Measurements from ENCODE around the gene PTRHD1. TPM values are rescaled to one million over a fixed set of nuclear protein-coding genes. Genes with fewer than 3 reads are reported as not detected.

Gene PTRHD1
- total and polyA plus RNA-seq, 11 donors, result 12.6 to 37.1 (median 27.5) TPM

DNA sequence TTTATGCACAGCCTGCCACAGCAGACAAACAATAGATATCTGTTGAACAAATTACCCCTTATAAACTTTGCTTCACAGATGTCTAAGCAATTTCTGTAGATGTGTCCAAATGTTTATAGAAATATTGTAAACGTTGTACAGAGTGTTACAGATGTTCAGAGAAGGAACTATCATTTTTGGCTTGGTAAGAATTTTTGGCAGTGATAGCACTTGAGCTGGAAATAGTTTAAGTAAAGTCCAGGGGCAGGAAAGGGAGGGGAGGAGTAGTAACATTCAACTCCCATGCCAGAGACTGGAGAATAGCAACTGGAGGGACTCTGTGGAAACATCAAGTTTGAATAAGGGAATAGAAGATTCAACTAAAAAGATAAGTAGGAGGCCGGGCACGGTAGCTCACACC lies 4.4 kb downstream of the PTRHD1 start:
- ATAC-seq (no peak), DNase-seq (no peak)
- H3K9me3 ChIP-seq, result no peaks in the 10 kb centered on the region
- H3K4me3 ChIP-seq, result no peak overlapping the region
- no peaks in the 10 kb centered on the region for H3K27me3 ChIP-seq
- TF ChIP-seq POLR2A (IDR thresholded peaks at IDR 0.05), result no peak
- TF ChIP-seq, protein P1, sequence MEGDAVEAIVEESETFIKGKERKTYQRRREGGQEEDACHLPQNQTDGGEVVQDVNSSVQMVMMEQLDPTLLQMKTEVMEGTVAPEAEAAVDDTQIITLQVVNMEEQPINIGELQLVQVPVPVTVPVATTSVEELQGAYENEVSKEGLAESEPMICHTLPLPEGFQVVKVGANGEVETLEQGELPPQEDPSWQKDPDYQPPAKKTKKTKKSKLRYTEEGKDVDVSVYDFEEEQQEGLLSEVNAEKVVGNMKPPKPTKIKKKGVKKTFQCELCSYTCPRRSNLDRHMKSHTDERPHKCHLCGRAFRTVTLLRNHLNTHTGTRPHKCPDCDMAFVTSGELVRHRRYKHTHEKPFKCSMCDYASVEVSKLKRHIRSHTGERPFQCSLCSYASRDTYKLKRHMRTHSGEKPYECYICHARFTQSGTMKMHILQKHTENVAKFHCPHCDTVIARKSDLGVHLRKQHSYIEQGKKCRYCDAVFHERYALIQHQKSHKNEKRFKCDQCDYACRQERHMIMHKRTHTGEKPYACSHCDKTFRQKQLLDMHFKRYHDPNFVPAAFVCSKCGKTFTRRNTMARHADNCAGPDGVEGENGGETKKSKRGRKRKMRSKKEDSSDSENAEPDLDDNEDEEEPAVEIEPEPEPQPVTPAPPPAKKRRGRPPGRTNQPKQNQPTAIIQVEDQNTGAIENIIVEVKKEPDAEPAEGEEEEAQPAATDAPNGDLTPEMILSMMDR (IDR thresholded peaks at IDR 0.05), result no peak
- peaks cover 0 to 12% (median 5%) of the 10 kb centered on the region in 9 donors for H3K36me3 ChIP-seq
- H3K4me1 ChIP-seq, result peaks cover 0 to 15% (median 5%) of the 10 kb centered on the region in 12 donors
- WGBS, 4 donors, result 49 to 56% (median 52%) methylated on average over 3 of the region's 3 CpGs
- peak overlapping the region in 1 of 12 donors; percentile 10 for H3K27ac ChIP-seq
- intact Hi-C loops (cut with DNase I), result no loop called here

DNA sequence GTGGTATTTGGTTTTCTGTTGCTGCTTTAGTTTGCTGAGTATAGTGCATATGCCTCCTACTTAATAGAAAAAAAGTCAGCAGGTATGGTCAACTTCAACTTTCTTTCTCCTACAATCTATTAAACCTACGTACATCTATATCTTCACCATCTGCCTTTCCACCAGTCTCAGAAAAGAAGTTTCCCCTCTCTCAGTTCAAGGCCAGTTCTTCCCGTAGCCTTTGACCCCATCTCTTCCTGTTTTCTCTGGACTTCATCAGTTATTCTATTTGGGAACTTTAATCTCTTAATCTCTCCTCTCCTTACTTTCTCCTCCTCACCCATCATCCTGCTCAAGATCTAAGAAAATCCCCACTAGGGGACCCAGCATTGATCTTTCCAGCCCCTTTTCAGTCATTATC lies 5.7 kb downstream of the PTRHD1 start:
- ATAC-seq (no peak), DNase-seq (no peak)
- Histone ChIP-seq H3K27ac (no peak overlapping the region), H3K4me3 (no peak overlapping the region), H3K27me3 (no peaks in the 10 kb centered on the region), H3K9me3 (no peaks in the 10 kb centered on the region), H3K36me3 (peaks cover 0 to 12% (median 5%) of the 10 kb centered on the region in 9 donors), H3K4me1 (peaks cover 0 to 12% (median 4%) of the 10 kb centered on the region in 12 donors)
- 55 to 68% (median 61%) methylated on average over 2 of the region's 2 CpGs for whole genome bisulfite sequencing, 4 donors
- intact Hi-C loops (cut with DNase I), result no loop called here
- no peak for TF ChIP-seq POLR2A (IDR thresholded peaks at IDR 0.05)
- TF ChIP-seq, protein P1 (IDR thresholded peaks at IDR 0.05), result no peak

- H3K9me3 ChIP-seq, result no peaks in the 10 kb centered on the region
- intact Hi-C loops (cut with DNase I), result no loop called here
- H3K27ac ChIP-seq, result no peak overlapping the region
- peaks cover 0 to 6% (median 0%) of the 10 kb centered on the region in 12 donors for H3K4me1 ChIP-seq
- no peak for TF ChIP-seq POLR2A (IDR thresholded peaks at IDR 0.05)
- TF ChIP-seq, protein P1 (IDR thresholded peaks at IDR 0.05), result no peak
- no peak overlapping the region for H3K4me3 ChIP-seq
- peaks cover 0 to 12% (median 5%) of the 10 kb centered on the region in 9 donors for H3K36me3 ChIP-seq
- no peak for DNase-seq
- peaks cover 0 to 4% (median 0%) of the 10 kb centered on the region in 9 donors for H3K27me3 ChIP-seq
- ATAC-seq, result peak in 1 of 4 donors; percentile 39
- WGBS, 4 donors, result 82 to 90% (median 89%) methylated on average over 6 of the region's 6 CpGs
Measured at GRCh38 chr2:24785671-24786321, 7.4 kb downstream of the PTRHD1 start.

- Histone ChIP-seq H3K36me3 (no peaks in the 10 kb centered on the region), H3K4me3 (no peak overlapping the region), H3K9me3 (no peaks in the 10 kb centered on the region), H3K27me3 (peaks cover 0 to 4% (median 0%) of the 10 kb centered on the region in 9 donors), H3K27ac (no peak overlapping the region), H3K4me1 (peaks cover 0 to 10% (median 0%) of the 10 kb centered on the region in 12 donors)
- TF ChIP-seq POLR2A (IDR thresholded peaks at IDR 0.05), result no peak
- TF ChIP-seq, protein P1 (IDR thresholded peaks at IDR 0.05), result no peak
- intact Hi-C loops (cut with DNase I), result no loop called here
- DNase-seq, result no peak
- WGBS, 4 donors, result 81 to 86% (median 84%) methylated on average over 3 of the region's 3 CpGs
- ATAC-seq, result no peak
Measured at GRCh38 chr2:24783641-24784040, 9.6 kb downstream of the PTRHD1 start.
